GM18526 (cell line): ENCODE results near the gene XYLT2.

Experiments used
- POLR2A ChIP-seq: IDR thresholded peaks from 3 replicates; pipeline ENCODE4 v1.6.1; 2011; ENCODE audit not compliant: insufficient read length; ENCODE audit errors: extremely low read depth

XYLT2 gene

DNA sequence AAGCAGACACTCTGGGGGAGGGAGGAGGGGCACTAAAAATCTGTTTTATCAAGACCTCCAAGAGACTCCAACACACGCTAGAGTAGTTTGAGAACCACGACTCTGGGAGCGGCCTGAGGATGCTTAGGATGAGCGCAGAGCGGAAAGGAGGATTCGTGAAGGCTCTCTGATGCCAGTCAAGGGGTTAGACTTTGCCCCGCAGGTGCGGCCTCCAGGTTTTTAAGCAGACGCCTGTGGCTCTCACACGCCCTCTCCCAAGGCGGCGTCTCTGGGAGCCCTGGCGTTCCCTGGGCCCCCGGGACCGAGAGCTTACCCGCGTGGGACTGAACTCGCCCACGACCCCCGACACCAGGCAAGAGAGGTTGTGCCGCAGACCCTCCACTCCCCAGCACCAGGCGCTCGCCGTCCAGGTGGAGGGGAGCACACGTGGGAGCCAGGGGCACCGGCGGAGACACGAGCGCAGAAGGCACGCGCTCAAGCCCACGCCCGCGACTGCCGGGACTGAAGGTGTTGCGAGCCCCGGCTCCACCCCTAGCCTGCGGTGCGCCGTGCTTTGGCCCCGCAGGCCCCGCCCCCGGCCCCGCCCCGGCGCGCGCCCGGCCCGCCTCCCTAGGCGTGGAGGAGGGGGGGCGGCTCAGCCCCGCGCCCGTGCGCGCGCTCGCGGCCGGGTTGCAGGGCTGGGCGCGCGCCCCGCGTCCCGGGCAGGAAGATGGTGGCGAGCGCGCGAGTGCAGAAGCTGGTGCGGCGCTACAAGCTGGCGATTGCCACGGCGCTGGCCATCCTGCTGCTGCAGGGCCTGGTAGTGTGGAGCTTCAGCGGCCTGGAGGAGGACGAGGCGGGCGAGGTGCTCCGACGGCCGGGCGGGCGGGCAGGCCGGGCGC lies at the start of gene XYLT2:
Gene XYLT2 (plus strand): TSS at position 695 of the 881 bp plus-strand sequence. CDS start 15 bp downstream, at position 710.
- peak; percentile 68 for TF ChIP-seq POLR2A

DNA sequence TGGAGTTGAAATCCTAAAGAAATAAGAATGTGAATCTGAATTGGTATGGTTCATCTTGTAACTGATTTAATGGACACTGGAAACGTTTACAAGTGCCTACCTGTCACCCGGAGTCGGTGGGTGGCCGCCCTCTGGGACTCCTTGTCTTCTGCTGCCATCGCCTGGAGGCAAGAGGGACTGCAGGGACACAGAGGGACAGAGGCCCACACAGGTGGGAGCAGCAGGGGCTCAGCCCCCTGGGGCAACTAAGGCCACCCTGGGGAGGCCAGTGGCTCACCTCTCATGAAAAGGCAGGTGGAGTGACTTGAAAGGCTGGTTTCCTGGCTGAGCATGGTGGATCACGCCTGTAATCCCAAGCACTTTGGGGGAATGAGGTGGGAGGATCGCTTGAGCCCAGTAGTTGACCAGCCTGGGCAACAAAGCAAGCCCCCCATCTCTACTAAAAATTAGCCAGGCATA lies 48.5 kb upstream of the XYLT2 start:
- TF ChIP-seq POLR2A, result no peak

DNA sequence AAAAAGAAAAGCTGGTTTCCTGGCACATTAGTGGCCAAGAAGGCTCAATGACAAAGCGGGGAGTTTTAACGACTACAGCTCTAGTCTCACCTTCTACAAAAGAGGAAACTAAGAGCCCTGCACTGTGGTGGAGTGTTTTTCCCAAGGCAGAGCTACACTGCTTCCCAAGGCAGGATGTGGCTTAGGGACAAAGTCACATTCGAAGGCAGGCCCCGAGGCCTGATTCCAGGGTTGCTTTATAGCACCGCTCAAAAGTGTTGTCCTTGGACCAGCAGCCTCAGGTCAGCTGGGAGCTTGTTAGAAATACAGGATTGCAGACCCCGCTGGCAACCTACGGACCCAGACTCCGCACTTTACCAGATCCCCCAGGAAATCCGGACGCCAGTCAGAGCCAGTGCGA lies 47.9 kb upstream of the XYLT2 start:
- no peak for TF ChIP-seq POLR2A

DNA sequence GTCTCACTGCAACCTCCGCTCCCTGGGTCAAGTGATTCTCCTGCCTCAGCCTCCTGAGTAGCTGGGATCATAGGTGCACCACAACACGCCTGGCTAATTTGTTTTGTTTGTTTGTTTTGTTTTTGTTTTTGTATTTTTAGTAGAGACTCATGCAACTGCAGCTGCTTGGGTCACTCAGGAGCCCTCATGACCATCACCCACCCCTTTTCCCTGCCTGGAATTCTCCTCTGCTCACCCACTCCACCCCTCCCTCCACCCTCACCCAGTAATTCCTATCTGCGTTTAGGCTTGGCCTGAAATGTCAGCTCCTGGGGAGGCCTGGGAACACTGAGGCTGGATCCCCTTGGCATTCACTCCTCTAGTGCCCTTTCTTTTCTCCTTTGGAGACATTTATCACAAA lies 46.1 kb upstream of the XYLT2 start:
- no peak for TF ChIP-seq POLR2A

DNA sequence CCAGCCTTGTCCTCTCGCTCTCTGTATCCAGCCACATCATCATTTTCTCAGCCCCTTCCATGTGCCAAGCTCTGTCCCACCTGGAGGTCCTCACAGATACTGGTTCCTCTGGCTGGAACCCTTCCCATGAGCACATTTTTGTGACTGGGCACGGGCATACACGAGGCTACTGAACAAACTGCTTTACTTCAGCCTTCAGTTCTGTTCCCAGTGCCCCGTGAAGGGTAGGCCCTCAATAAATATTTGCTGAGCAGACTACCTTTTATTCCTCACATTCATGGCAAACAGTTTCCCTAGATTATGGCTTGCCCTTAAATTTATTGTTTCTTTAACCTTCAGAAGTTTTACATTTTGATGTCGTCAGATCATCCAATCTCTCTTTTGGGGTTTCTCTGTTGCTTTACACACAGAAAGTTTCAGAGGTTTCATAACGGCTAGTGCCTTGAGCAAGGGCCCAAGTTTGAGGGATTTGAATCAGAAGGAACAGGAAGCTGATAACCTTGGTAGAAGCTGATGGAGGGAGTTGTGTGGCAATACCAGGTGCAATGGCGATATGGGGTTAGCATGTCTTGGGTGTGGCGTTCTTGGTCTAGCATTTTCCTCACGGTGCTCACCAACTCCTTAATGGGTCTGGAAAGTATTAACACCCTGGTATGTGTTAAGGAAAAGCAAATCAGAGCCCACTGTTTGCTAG lies 43.9 kb upstream of the XYLT2 start:
- TF ChIP-seq POLR2A, result no peak

DNA sequence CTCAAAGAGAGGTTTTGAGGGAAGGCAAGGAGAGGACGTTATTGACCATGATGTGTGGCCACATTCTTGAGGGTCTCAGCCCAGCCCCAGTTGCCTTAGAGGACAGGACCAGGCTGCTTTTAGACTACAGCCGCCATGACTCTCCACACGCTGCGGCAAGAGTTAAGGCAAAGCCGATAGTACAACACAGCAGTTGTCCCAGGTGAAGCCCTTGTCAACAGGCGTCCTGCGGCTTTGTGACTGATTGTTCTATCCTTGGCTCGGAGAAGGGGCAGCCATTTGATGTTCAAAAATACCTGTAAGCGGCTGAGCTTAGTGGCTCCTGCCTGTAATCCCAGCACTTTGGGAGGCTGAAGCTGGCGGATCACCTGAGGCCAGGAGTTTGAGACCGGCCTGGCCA lies 42.9 kb upstream of the XYLT2 start:
- no peak for TF ChIP-seq POLR2A

DNA sequence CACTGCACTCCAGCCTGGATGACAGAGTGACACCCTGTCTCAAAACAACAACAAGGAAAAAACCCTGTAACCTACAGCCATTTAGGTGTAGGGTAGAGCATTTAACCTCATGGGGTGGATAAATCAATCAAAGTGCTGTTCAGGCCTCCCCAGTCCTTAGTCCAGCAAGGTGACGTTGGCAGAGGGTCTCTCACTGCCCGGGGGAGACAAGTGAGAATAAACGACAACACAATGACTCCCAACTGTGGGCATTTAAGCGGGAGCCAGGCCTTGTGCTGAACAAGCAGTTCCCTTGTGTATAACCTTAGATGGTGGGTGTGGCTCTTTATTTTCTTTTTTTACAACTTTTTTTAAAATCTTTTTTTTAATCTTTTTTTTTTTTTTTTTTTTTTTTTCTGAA lies 42.3 kb upstream of the XYLT2 start:
- TF ChIP-seq POLR2A, result no peak

DNA sequence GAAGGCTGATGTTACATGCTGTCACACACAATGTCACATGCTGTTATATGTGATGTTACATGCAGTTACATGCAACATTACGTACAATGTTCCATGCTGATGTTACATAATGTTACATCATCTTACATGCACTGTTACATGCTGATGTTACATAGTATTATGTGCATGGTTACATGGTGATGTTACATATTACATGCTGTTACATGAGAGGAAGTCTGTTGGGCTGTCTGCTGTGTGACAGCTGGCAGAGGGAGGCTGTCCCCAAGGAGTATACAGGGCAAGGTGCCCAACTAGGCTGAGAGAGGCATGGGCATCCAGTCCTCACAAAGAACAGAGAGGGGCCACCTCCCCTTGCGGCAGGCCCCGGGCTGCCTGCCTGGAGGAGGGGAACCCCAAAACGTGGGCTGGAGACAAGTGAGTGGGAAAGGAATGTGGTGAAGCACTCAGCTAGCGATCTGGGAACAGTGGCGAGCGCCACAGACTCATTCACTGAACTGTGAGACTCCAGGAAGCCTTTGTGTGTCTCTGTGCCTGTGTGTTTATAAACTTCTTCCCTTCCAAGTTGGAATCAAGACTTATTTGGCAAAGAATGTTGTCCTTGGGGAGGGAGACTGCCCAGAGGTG lies 41.0 kb upstream of the XYLT2 start:
- no peak for TF ChIP-seq POLR2A

DNA sequence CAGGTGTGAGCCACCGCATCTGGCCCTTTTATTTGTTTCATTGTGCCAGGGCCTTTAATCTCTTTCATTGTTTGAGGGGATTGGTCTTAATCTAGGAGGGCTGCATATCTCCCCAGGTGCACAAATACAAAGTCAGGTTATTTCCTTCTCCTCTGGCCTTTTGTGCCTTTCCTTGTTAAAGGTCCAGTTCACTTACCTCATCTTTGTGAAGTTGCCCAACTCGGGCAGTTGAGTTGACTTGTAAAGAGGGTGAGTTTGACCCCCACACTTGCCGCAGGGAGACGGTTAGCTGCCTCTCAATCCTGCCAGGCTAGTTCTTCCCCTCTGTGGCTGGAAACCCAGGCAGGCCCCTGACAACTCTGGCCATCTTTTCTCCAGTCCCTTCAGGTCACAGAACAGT lies 38.3 kb upstream of the XYLT2 start:
- TF ChIP-seq POLR2A, result no peak

DNA sequence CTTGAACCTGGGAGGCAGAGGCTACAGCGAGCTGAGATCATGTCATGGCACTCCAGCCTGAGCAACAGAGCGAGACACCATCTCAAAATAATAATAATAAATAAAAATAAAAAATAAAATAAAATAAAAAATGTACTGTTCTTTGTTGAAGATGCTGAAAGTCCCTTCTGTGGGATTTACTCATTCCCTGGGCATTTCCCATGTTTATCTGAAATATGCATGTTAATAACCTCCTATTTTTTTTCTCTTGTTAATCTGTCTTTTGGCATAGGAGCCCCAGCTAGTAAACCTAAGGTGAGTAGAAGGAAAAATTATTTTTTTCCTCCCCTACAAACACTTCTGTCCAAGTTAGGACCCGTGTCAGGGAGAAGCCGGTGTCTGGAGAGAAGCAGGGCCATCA lies 37.3 kb upstream of the XYLT2 start:
- TF ChIP-seq POLR2A, result no peak

DNA sequence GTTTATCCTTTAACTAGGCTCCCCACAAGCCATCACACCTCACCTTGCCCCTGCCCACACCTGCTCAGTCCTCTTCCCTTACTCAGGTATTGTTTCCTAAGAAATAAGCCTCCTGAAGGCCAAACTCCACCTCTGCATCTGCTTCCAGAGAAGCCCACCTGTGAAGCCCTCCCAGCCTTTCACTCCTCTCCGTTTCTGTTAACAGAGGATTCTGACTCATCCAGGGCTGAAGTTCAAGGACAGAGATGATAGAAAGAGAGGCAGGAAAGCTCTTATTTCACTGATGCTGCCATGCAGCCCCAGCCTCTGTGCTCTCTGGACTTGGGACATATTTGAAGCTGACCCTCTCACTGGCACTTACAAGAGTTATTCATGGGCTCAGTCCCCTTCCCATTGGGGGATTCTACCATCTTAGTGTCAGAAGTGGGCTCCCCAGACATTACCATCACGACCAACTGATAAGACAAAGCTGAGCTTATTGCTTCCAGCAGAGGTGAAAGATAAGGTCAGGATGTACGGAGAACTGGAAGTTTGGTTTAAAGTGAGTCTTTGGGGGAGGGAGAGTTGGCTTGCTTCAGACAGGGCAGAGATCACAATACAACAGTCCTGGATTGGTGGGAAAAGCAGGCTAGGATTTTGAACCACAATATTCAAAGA lies 35.3 kb upstream of the XYLT2 start:
- no peak for TF ChIP-seq POLR2A

DNA sequence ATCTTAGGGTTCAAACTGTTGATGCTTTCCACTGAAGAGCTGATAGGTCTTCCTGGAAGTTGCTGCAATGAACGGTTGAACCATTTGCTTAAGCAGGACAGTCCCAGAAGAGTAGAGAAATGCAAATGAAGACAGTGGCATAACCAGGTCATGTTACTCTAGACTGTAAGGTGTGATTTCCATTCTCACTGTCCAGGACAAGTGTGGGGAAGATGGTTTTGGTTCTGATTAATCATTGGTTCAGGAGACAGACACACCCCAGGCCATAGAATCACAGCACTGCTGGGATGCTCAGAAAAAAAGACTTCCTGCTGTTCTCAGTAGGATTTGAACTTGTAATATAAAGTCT lies 34.8 kb upstream of the XYLT2 start:
- no peak for TF ChIP-seq POLR2A

DNA sequence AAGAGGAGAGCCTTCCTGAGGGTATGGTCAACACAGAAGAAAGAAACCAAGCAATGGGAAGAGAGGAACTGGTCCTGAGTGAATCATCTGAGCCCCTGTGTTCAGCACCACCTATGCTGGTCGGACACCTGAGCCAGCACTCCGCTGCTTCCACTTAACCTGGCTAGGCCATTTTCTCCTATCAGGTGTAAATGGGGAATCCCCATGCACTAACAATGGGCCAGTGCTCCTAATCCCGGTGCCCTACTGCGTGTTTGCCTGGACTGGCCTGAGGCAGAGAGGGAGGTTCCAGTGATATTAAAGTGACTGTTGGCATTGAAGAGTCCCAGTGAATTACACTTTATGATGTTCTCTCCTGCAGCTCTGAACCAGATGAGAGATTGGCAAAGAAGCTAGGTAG lies 34.4 kb upstream of the XYLT2 start:
- no peak for TF ChIP-seq POLR2A

DNA sequence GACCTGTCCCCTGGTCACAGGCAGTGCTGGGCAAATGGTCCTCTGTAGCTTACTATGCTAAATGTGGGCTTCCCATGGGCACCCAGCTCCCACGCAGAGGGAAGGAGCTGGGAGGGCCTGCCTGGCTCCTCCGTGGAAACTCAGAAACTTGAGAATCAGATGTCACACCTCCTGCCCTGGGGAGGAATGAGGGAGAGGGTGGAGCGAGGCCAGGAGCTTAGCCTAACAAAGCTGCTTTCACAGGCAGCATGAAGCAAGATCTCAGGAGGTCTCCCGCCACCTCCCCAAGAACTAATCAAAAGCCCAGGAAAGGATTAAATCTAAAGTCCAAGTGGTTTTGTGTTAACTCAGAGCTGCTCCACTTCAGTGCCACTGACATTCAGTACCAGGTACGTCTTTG lies 33.6 kb upstream of the XYLT2 start:
- TF ChIP-seq POLR2A, result no peak

DNA sequence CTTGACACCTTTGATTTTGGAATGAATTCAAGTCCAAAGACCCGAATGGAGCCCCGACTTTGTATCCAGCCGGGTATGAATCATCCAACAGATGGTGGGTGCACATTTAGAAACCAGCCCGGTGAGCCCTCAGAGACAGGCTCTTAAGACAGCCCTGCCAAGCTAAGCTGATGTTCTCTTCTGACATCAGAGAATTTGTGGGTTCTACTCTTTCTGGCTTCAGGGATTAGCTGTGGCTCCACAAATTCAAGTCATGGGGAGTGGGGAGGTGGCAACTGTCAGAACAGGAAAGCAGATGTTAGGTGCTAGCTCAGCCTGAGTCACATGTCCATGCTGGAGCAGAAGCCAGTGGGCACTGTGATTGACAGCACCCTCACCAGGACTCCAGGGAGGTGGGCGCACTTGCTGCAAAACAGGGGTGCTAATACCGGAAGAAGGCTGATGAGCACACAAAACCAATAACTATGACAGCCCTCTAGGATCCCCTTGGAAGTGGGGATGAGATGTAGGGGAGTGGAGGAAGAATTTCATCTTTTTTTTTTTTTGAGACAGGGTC lies 31.4 kb upstream of the XYLT2 start:
- no peak for TF ChIP-seq POLR2A
